ENCODE measurements around the gene KIF2A. TPM values are rescaled to one million over a fixed set of nuclear protein-coding genes. Genes with fewer than 3 reads are reported as not detected.
A peak's percentile ranks its signal among the peaks of the same experiment; 100 is the strongest.

The KIF2A gene
- total and polyA plus RNA-seq, 9 of the 15 experiments (the other 6 are each of a cell fraction or from before 2014, with no cell fraction given): 42.6 to 126 (median 77.6) TPM

DNA sequence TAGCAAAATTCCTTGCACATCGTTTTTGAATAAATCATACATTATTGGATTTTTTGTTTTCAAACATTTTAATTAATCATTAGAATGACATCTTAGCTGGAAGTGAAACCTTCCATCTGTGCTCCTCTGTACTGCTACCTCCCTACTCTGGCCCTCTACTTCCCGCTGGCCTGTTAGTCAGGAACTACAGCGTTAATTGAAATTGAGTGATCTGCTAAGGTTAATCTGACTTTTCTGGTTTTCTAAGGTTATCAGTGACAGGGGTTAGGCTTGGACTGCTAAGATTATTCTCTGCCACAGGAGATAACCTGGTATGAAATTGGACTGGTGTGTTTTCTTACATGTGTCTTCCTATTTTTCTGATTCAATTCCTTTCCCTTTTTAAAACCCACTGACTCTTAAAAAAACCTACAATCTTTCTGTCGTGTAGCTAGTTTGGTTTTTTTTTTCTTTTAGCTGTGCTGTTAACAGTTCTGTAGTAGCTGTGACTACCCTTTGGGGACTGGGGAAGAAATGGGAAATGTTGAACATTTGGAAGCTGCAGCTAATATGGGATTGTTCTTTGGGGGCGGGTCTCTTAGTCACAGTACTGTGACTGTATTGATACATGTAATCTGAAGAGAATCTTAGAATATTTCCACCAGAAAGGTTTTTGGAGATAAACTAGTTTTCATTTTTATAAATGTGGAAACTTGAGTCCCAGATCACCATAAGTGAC, 4.6 kb downstream of the KIF2A start (continued):
- TF ChIP-seq ZNF263 (CRISPR knock-in tag; IDR thresholded peaks at IDR 0.05; ENCODE audit: borderline replicate concordance) (no peak), BRD4 (IDR thresholded peaks at IDR 0.05) (no peak), NCOR1 (IDR thresholded peaks at IDR 0.05) (peak; percentile 83), DLX4 (CRISPR knock-in tag; IDR thresholded peaks at IDR 0.05) (no peak), ZNF778 (CRISPR knock-in tag; IDR thresholded peaks at IDR 0.05) (no peak), ZBTB12 (CRISPR knock-in tag; IDR thresholded peaks at IDR 0.05) (no peak), ZNF592 (IDR thresholded peaks at IDR 0.05) (no peak), BCOR (IDR thresholded peaks at IDR 0.05) (0 out of 2 replicates have a peak, but pooled peaks have one; percentile 47), SRSF3 (IDR thresholded peaks at IDR 0.05; ENCODE audit: insufficient read depth, low read length) (no peak)
- TF ChIP-seq, protein P1, sequence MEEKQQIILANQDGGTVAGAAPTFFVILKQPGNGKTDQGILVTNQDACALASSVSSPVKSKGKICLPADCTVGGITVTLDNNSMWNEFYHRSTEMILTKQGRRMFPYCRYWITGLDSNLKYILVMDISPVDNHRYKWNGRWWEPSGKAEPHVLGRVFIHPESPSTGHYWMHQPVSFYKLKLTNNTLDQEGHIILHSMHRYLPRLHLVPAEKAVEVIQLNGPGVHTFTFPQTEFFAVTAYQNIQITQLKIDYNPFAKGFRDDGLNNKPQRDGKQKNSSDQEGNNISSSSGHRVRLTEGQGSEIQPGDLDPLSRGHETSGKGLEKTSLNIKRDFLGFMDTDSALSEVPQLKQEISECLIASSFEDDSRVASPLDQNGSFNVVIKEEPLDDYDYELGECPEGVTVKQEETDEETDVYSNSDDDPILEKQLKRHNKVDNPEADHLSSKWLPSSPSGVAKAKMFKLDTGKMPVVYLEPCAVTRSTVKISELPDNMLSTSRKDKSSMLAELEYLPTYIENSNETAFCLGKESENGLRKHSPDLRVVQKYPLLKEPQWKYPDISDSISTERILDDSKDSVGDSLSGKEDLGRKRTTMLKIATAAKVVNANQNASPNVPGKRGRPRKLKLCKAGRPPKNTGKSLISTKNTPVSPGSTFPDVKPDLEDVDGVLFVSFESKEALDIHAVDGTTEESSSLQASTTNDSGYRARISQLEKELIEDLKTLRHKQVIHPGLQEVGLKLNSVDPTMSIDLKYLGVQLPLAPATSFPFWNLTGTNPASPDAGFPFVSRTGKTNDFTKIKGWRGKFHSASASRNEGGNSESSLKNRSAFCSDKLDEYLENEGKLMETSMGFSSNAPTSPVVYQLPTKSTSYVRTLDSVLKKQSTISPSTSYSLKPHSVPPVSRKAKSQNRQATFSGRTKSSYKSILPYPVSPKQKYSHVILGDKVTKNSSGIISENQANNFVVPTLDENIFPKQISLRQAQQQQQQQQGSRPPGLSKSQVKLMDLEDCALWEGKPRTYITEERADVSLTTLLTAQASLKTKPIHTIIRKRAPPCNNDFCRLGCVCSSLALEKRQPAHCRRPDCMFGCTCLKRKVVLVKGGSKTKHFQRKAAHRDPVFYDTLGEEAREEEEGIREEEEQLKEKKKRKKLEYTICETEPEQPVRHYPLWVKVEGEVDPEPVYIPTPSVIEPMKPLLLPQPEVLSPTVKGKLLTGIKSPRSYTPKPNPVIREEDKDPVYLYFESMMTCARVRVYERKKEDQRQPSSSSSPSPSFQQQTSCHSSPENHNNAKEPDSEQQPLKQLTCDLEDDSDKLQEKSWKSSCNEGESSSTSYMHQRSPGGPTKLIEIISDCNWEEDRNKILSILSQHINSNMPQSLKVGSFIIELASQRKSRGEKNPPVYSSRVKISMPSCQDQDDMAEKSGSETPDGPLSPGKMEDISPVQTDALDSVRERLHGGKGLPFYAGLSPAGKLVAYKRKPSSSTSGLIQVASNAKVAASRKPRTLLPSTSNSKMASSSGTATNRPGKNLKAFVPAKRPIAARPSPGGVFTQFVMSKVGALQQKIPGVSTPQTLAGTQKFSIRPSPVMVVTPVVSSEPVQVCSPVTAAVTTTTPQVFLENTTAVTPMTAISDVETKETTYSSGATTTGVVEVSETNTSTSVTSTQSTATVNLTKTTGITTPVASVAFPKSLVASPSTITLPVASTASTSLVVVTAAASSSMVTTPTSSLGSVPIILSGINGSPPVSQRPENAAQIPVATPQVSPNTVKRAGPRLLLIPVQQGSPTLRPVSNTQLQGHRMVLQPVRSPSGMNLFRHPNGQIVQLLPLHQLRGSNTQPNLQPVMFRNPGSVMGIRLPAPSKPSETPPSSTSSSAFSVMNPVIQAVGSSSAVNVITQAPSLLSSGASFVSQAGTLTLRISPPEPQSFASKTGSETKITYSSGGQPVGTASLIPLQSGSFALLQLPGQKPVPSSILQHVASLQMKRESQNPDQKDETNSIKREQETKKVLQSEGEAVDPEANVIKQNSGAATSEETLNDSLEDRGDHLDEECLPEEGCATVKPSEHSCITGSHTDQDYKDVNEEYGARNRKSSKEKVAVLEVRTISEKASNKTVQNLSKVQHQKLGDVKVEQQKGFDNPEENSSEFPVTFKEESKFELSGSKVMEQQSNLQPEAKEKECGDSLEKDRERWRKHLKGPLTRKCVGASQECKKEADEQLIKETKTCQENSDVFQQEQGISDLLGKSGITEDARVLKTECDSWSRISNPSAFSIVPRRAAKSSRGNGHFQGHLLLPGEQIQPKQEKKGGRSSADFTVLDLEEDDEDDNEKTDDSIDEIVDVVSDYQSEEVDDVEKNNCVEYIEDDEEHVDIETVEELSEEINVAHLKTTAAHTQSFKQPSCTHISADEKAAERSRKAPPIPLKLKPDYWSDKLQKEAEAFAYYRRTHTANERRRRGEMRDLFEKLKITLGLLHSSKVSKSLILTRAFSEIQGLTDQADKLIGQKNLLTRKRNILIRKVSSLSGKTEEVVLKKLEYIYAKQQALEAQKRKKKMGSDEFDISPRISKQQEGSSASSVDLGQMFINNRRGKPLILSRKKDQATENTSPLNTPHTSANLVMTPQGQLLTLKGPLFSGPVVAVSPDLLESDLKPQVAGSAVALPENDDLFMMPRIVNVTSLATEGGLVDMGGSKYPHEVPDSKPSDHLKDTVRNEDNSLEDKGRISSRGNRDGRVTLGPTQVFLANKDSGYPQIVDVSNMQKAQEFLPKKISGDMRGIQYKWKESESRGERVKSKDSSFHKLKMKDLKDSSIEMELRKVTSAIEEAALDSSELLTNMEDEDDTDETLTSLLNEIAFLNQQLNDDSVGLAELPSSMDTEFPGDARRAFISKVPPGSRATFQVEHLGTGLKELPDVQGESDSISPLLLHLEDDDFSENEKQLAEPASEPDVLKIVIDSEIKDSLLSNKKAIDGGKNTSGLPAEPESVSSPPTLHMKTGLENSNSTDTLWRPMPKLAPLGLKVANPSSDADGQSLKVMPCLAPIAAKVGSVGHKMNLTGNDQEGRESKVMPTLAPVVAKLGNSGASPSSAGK (IDR thresholded peaks at IDR 0.05): no peak
